Esophagus squamous epithelium (tissue), 4 donors: ENCODE results near the gene GNRH2.

Experiments used
- CTCF ChIP-seq, 6 experiments: fragments of 450-650 bp in 4 of 6; fragments of 200-600 bp in 2 of 6; sonication (generic) in 2 of 6; IDR thresholded peaks; one replicate each; pipeline ENCODE4 v1.5.1; 2016 to 2019; ENCODE audit warnings: antibody characterized with exemption in 6 of 6, mild to moderate bottlenecking in 4 of 6, moderate library complexity in 4 of 6
- POLR2A ChIP-seq, 4 donors: fragments of 450-650 bp; IDR thresholded peaks; one replicate each; pipeline ENCODE4 v1.6.1; 2017; ENCODE audit warnings: antibody characterized with exemption in 4 of 4, mild to moderate bottlenecking in 4 of 4, moderate library complexity in 3 of 4

GRCh38 chr20:3077618-3078134 is 34.3 kb downstream of the GNRH2 start:
- TF ChIP-seq CTCF (IDR thresholded peaks at IDR 0.05) (no peak), POLR2A (IDR thresholded peaks at IDR 0.05) (no peak)
